ENCODE measurements around the gene NEK6.
A peak's percentile ranks its signal among the peaks of the same experiment; 100 is the strongest.

NEK6 gene

GRCh38 chr9:124220946-124221451 is 36.8 kb upstream of the NEK6 start:
- Histone ChIP-seq H3K36me3 (no peaks in the 10 kb centered on the region), H3K4me1 (peaks cover 0 to 14% (median 6%) of the 10 kb centered on the region in 4 donors), H3K9me3 (no peaks in the 10 kb centered on the region), H3K27ac (peak overlapping the region; percentile 20 to 29), H3K27me3 (no peaks in the 10 kb centered on the region), H3K4me3 (no peak overlapping the region)
- DNase-seq = peak; percentile 46 to 73
- no peak for TF ChIP-seq CTCF (IDR thresholded peaks at IDR 0.05)
- intact Hi-C loops (cut with DNase I; ENCODE audit: low total_unique reads) = no loop called here

- no peak for TF ChIP-seq CTCF (IDR thresholded peaks at IDR 0.05)
- intact Hi-C loops (cut with DNase I; ENCODE audit: low total_unique reads) = no loop called here
- Histone ChIP-seq H3K9me3 (no peaks in the 10 kb centered on the region), H3K4me1 (peaks cover 0 to 14% (median 6%) of the 10 kb centered on the region in 4 donors), H3K36me3 (no peaks in the 10 kb centered on the region), H3K4me3 (no peak overlapping the region), H3K27me3 (no peaks in the 10 kb centered on the region), H3K27ac (peak overlapping the region in 1 of 2 donors; percentile 20)
- DNase-seq = peak in 1 of 2 donors; percentile 42
Measured at GRCh38 chr9:124221676-124222075, 36.1 kb upstream of the NEK6 start.

GRCh38 chr9:124222109-124222508 is 35.6 kb upstream of the NEK6 start:
- no peak for TF ChIP-seq CTCF (IDR thresholded peaks at IDR 0.05)
- H3K27me3 ChIP-seq = no peaks in the 10 kb centered on the region
- H3K9me3 ChIP-seq = no peaks in the 10 kb centered on the region
- no peak for DNase-seq
- no peak overlapping the region for H3K4me3 ChIP-seq
- H3K4me1 ChIP-seq = peaks cover 0 to 14% (median 6%) of the 10 kb centered on the region in 4 donors
- H3K27ac ChIP-seq = no peak overlapping the region
- H3K36me3 ChIP-seq = no peaks in the 10 kb centered on the region
- intact Hi-C loops (cut with DNase I; ENCODE audit: low total_unique reads) = no loop called here

GRCh38 chr9:124222918-124223720 is 34.6 kb upstream of the NEK6 start:
- intact Hi-C loops (cut with DNase I; ENCODE audit: low total_unique reads) = no loop called here
- H3K27me3 ChIP-seq = no peaks in the 10 kb centered on the region
- DNase-seq = peak; percentile 84 to 87
- no peaks in the 10 kb centered on the region for H3K36me3 ChIP-seq
- H3K4me1 ChIP-seq = peaks cover 0 to 14% (median 6%) of the 10 kb centered on the region in 4 donors
- H3K9me3 ChIP-seq = no peaks in the 10 kb centered on the region
- no peak for TF ChIP-seq CTCF (IDR thresholded peaks at IDR 0.05)
- H3K4me3 ChIP-seq = no peak overlapping the region
- no peak overlapping the region for H3K27ac ChIP-seq

- Histone ChIP-seq H3K4me1 (peaks cover 0 to 6% (median 3%) of the 10 kb centered on the region in 4 donors), H3K9me3 (no peaks in the 10 kb centered on the region), H3K36me3 (no peaks in the 10 kb centered on the region), H3K27ac (no peak overlapping the region), H3K27me3 (peaks cover 0 to 8% of the 10 kb centered on the region in 2 donors), H3K4me3 (no peak overlapping the region)
- no peak for DNase-seq
- no peak for TF ChIP-seq CTCF (IDR thresholded peaks at IDR 0.05)
- intact Hi-C loops (cut with DNase I; ENCODE audit: low total_unique reads) = no loop called here
Measured at GRCh38 chr9:124225945-124226344, 31.8 kb upstream of the NEK6 start.

Data from tibial artery (tissue), 4 donors.